ENCODE measurements around the gene ARID1B.

The ARID1B gene

DNA sequence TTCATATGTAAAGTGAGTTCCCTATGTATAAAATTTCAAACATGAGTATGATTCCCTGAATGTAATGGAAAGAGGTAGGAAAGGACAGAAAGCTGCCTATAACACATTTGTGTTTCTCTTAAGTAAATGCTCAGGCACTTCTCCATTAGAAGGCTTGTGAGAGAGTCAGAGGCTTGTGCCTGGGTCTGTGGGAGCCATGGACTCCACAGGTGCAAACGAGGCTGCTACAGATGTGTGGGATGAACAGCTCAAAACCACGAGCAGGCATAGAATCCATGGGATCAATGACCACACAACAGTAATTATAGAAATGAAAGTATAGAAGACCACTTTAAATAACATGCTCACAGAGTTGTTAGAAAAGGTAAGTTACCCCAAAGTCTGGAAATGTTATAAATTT lies 134.4 kb downstream of the ARID1B start:
- TF ChIP-seq, protein P1, sequence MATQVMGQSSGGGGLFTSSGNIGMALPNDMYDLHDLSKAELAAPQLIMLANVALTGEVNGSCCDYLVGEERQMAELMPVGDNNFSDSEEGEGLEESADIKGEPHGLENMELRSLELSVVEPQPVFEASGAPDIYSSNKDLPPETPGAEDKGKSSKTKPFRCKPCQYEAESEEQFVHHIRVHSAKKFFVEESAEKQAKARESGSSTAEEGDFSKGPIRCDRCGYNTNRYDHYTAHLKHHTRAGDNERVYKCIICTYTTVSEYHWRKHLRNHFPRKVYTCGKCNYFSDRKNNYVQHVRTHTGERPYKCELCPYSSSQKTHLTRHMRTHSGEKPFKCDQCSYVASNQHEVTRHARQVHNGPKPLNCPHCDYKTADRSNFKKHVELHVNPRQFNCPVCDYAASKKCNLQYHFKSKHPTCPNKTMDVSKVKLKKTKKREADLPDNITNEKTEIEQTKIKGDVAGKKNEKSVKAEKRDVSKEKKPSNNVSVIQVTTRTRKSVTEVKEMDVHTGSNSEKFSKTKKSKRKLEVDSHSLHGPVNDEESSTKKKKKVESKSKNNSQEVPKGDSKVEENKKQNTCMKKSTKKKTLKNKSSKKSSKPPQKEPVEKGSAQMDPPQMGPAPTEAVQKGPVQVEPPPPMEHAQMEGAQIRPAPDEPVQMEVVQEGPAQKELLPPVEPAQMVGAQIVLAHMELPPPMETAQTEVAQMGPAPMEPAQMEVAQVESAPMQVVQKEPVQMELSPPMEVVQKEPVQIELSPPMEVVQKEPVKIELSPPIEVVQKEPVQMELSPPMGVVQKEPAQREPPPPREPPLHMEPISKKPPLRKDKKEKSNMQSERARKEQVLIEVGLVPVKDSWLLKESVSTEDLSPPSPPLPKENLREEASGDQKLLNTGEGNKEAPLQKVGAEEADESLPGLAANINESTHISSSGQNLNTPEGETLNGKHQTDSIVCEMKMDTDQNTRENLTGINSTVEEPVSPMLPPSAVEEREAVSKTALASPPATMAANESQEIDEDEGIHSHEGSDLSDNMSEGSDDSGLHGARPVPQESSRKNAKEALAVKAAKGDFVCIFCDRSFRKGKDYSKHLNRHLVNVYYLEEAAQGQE (IDR thresholded peaks at IDR 0.05; ENCODE audit: insufficient read depth in 1 of 2, low read depth in 2 of 2, low read length in 2 of 2): no peak
- TF ChIP-seq FOXP2 (optimal IDR thresholded peaks at IDR 0.05; ENCODE audit: borderline replicate concordance, extremely low read depth, extremely low read length, insufficient read depth) (no peak), SIN3A (IDR thresholded peaks at IDR 0.05; ENCODE audit: borderline replicate concordance, insufficient read depth, low read length) (no peak)

DNA sequence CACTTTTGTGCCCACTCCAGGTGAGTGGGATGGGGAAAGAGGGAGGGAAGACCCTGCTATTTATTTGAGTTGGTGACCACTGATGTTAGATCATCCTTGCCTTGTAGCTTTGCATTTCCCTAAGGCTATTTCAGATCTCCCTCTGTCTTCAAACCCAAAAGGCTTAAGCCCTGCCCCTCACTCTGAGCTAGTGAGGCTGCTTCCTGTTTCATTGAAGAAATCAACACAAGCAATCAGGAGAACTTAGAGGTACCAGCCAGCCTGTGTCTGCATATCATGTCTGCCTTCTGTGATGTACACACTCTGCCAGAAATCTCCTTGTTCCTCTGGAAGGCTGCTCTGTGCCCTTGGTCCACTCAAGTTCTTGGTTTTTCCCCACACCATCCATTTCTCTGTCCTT lies 135.3 kb downstream of the ARID1B start:
- TF ChIP-seq POLR2AphosphoS5 (IDR thresholded peaks at IDR 0.05; ENCODE audit: low read depth, low read length) (no peak), TAF1 (IDR thresholded peaks at IDR 0.05; ENCODE audit: borderline replicate concordance, insufficient read depth, low read length) (no peak), SIN3A (IDR thresholded peaks at IDR 0.05; ENCODE audit: borderline replicate concordance, insufficient read depth, low read length) (no peak), FOXP2 (optimal IDR thresholded peaks at IDR 0.05; ENCODE audit: borderline replicate concordance, extremely low read depth, extremely low read length, insufficient read depth) (no peak)
- TF ChIP-seq, protein P1 (IDR thresholded peaks at IDR 0.05; ENCODE audit: insufficient read depth in 1 of 2, low read depth in 2 of 2, low read length in 2 of 2): no peak

DNA sequence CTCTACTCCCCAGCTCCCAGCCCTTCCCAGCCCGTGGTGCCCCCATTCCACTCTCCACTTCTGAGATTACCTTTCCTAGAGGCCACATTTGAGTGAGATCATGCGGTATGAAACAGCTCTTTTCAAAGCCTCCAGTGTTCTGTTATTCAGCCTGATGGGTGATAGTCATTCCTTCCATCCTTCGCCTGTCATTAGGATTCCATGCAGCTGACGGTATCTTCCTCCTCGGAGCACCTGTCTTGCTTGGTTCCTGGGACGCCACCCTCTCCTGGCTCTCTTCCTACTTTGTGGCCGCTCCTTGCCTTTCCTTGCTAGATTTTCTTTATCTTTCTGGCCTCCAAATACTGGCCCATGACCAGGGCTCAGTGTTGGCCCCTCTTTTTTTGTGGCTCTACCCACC lies 137.0 kb downstream of the ARID1B start:
- no peak for TF ChIP-seq POLR2AphosphoS5 (IDR thresholded peaks at IDR 0.05; ENCODE audit: low read depth, low read length)
- TF ChIP-seq, protein P1 (IDR thresholded peaks at IDR 0.05; ENCODE audit: insufficient read depth in 1 of 2, low read depth in 2 of 2, low read length in 2 of 2): no peak
- TF ChIP-seq TAF1 (IDR thresholded peaks at IDR 0.05; ENCODE audit: borderline replicate concordance, insufficient read depth, low read length): no peak
- TF ChIP-seq SIN3A (IDR thresholded peaks at IDR 0.05; ENCODE audit: borderline replicate concordance, insufficient read depth, low read length): no peak
- TF ChIP-seq FOXP2 (optimal IDR thresholded peaks at IDR 0.05; ENCODE audit: borderline replicate concordance, extremely low read depth, extremely low read length, insufficient read depth): no peak

DNA sequence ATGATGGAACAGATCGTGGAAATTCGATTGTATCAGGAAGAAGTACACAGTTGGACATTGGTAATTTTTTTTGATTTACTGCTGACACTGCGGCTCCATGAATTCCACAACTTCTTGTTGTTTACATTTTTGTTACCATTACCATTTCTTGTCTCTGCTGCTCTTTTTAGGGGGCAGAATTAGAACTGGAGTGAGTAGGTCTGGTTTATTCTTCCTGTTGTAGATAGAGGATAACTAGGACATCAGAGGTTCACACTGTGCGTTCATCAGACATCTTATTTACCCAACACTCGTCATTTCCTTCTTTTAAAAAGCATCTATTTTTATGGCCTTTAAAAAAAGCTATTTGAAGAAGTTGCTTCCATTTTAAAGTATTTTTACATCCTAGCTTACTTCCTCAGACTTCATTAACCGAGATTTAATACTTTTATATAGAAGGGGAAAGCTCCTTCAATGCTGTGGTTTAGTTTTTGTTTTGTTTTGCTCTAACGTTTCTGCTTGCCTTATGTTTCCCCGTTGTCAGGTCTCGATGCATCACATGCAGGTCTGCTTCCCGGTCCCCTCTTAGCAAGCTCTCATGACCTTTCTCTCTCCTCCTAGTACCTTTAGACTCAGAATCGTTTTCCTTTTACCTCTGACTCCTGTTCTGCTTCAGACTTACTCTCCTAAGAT lies 139.1 kb downstream of the ARID1B start:
- no peak for TF ChIP-seq TAF1 (IDR thresholded peaks at IDR 0.05; ENCODE audit: borderline replicate concordance, insufficient read depth, low read length)
- no peak for TF ChIP-seq SIN3A (IDR thresholded peaks at IDR 0.05; ENCODE audit: borderline replicate concordance, insufficient read depth, low read length)
- no peak for TF ChIP-seq FOXP2 (optimal IDR thresholded peaks at IDR 0.05; ENCODE audit: borderline replicate concordance, extremely low read depth, extremely low read length, insufficient read depth)
- no peak for TF ChIP-seq POLR2AphosphoS5 (IDR thresholded peaks at IDR 0.05; ENCODE audit: low read depth, low read length)
- TF ChIP-seq, protein P1 (IDR thresholded peaks at IDR 0.05; ENCODE audit: insufficient read depth in 1 of 2, low read depth in 2 of 2, low read length in 2 of 2): no peak

DNA sequence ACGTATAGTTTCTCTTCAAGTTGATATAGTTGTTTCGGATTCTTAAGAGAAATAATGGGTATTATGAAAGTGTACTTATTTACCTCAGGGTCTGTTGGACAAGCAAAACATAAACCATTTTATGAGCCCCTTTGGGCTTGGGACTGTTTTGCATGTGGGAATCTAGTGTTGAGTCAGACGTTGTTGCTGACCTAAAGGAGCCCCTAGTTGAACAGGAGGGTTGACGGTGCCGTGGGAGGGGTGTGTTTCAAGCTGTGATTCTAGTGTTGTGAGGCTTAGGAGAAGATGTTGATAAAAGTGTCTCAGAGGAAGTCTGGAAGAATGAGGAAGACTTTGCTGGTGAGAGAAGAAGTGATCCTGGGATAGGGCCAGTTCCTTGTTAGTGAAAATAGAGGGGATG lies 140.0 kb downstream of the ARID1B start:
- TF ChIP-seq POLR2AphosphoS5 (IDR thresholded peaks at IDR 0.05; ENCODE audit: low read depth, low read length) (no peak), TAF1 (IDR thresholded peaks at IDR 0.05; ENCODE audit: borderline replicate concordance, insufficient read depth, low read length) (no peak), SIN3A (IDR thresholded peaks at IDR 0.05; ENCODE audit: borderline replicate concordance, insufficient read depth, low read length) (no peak), FOXP2 (optimal IDR thresholded peaks at IDR 0.05; ENCODE audit: borderline replicate concordance, extremely low read depth, extremely low read length, insufficient read depth) (no peak)
- TF ChIP-seq, protein P1 (IDR thresholded peaks at IDR 0.05; ENCODE audit: insufficient read depth in 1 of 2, low read depth in 2 of 2, low read length in 2 of 2): no peak
